ENCODE results near the gene ANO10. TPM values are rescaled to one million over a fixed set of nuclear protein-coding genes. Genes with fewer than 3 reads are reported as not detected.
A peak's percentile ranks its signal among the peaks of the same experiment; 100 is the strongest.
"Not testable (repeated sequence)": the region's sequence is repeated elsewhere in the genome, so short reads cannot be mapped to it uniquely, and the experiment has no call there.

ANO10 gene
- total RNA-seq, 2 experiments from 2014 or later = 9.5 to 12.9 TPM

GRCh38 chr3:43505351-43505750, 116.5 kb downstream of the ANO10 start:
- Mint-ChIP-seq H3K4me3 (no peak overlapping the region), H3K9me3 (ENCODE audit: insufficient read depth) (no peaks in the 10 kb centered on the region), H3K27ac (no peak overlapping the region), H3K36me3 (ENCODE audit: low read depth) (no peaks in the 10 kb centered on the region), H3K27me3 (ENCODE audit: low read depth) (no peaks in the 10 kb centered on the region), H3K4me1 (ENCODE audit: low read depth) (peaks cover 22% of the 10 kb centered on the region)
- CTCF ChIA-PET = interaction anchor here (4.0 kb wide), 1 partner anchor 159 kb away, joined by 25 read pairs; no protein-coding TSS in a partner anchor
- POLR2A ChIA-PET = no interaction called here
- ATAC-seq (peak; percentile 27), DNase-seq (no peak)

- no peaks in the 10 kb centered on the region for H3K9me3 Mint-ChIP-seq (ENCODE audit: insufficient read depth)
- H3K27ac Mint-ChIP-seq = no peak overlapping the region
- ATAC-seq (peak; percentile 65), DNase-seq (no peak)
- H3K36me3 Mint-ChIP-seq (ENCODE audit: low read depth) = no peaks in the 10 kb centered on the region
- CTCF ChIA-PET = interaction anchor here (0.7 to 4.9 kb wide), 38 partner anchors 9 to 561 kb away, joined by 3 to 63 read pairs (median 4); no protein-coding TSS in a partner anchor
- peaks cover 34% of the 10 kb centered on the region for H3K4me1 Mint-ChIP-seq (ENCODE audit: low read depth)
- H3K4me3 Mint-ChIP-seq = no peak overlapping the region
- H3K27me3 Mint-ChIP-seq (ENCODE audit: low read depth) = no peaks in the 10 kb centered on the region
- POLR2A ChIA-PET = interaction anchor here (0.6 kb wide), 1 partner anchor 35 kb away, joined by 3 read pairs; no protein-coding TSS in a partner anchor
Observed at GRCh38 chr3:43503067-43503728, 118.6 kb downstream of the ANO10 start.

- no peak overlapping the region for H3K27ac Mint-ChIP-seq
- DNase-seq (no peak), ATAC-seq (no peak)
- no peak overlapping the region for H3K4me3 Mint-ChIP-seq
- H3K27me3 Mint-ChIP-seq (ENCODE audit: low read depth) = no peaks in the 10 kb centered on the region
- peaks cover 29% of the 10 kb centered on the region for H3K4me1 Mint-ChIP-seq (ENCODE audit: low read depth)
- H3K9me3 Mint-ChIP-seq (ENCODE audit: insufficient read depth) = no peaks in the 10 kb centered on the region
- H3K36me3 Mint-ChIP-seq (ENCODE audit: low read depth) = no peaks in the 10 kb centered on the region
- ChIA-PET POLR2A (no interaction called here), CTCF (interaction anchor here (4.9 kb wide), 1 partner anchor 337 kb away, joined by 63 read pairs; no protein-coding TSS in a partner anchor)
Observed at GRCh38 chr3:43499256-43499655, 122.6 kb downstream of the ANO10 start.

GRCh38 chr3:43497905-43498365, 123.9 kb downstream of the ANO10 start:
- ChIA-PET CTCF (no interaction called here), POLR2A (interaction anchor here (0.5 kb wide), 1 partner anchor 40 kb away, joined by 3 read pairs; no protein-coding TSS in a partner anchor)
- Mint-ChIP-seq H3K36me3 (ENCODE audit: low read depth) (no peaks in the 10 kb centered on the region), H3K4me1 (ENCODE audit: low read depth) (peaks cover 27% of the 10 kb centered on the region), H3K27me3 (ENCODE audit: low read depth) (no peaks in the 10 kb centered on the region), H3K9me3 (ENCODE audit: insufficient read depth) (no peaks in the 10 kb centered on the region), H3K4me3 (no peak overlapping the region), H3K27ac (no peak overlapping the region)
- DNase-seq = no peak
- no peak for ATAC-seq

- ATAC-seq = no peak
- Mint-ChIP-seq H3K36me3 (ENCODE audit: low read depth) (peaks cover 2% of the 10 kb centered on the region), H3K4me1 (ENCODE audit: low read depth) (peaks cover 23% of the 10 kb centered on the region), H3K27me3 (ENCODE audit: low read depth) (no peaks in the 10 kb centered on the region), H3K27ac (no peak overlapping the region), H3K9me3 (ENCODE audit: insufficient read depth) (no peaks in the 10 kb centered on the region), H3K4me3 (no peak overlapping the region)
- POLR2A ChIA-PET = no interaction called here
- DNase-seq = no peak
- CTCF ChIA-PET = no interaction called here
Observed at GRCh38 chr3:43497422-43497821, 124.4 kb downstream of the ANO10 start.

- Mint-ChIP-seq H3K27ac (no peak overlapping the region), H3K27me3 (ENCODE audit: low read depth) (no peaks in the 10 kb centered on the region), H3K36me3 (ENCODE audit: low read depth) (peaks cover 3% of the 10 kb centered on the region), H3K4me1 (ENCODE audit: low read depth) (peaks cover 25% of the 10 kb centered on the region), H3K9me3 (ENCODE audit: insufficient read depth) (no peaks in the 10 kb centered on the region), H3K4me3 (no peak overlapping the region)
- ATAC-seq (no peak), DNase-seq (no peak)
- ChIA-PET CTCF (interaction anchor here (1.4 kb wide), 1 partner anchor 273 kb away, joined by 4 read pairs; no protein-coding TSS in a partner anchor), POLR2A (no interaction called here)
Observed at GRCh38 chr3:43496740-43497375, 125.0 kb downstream of the ANO10 start.

- H3K9me3 Mint-ChIP-seq (ENCODE audit: insufficient read depth); CTCF ChIA-PET; POLR2A ChIA-PET; DNase-seq; H3K27ac Mint-ChIP-seq; H3K4me3 Mint-ChIP-seq; H3K27me3 Mint-ChIP-seq (ENCODE audit: low read depth); H3K36me3 Mint-ChIP-seq (ENCODE audit: low read depth); ATAC-seq: not testable (repeated sequence)
- H3K4me1 Mint-ChIP-seq (ENCODE audit: low read depth) = peaks cover 15% of the 10 kb centered on the region
Observed at GRCh38 chr3:43492932-43493331, 128.9 kb downstream of the ANO10 start.

- DNase-seq; H3K9me3 Mint-ChIP-seq (ENCODE audit: insufficient read depth); H3K4me3 Mint-ChIP-seq; POLR2A ChIA-PET; H3K27me3 Mint-ChIP-seq (ENCODE audit: low read depth); ATAC-seq; H3K27ac Mint-ChIP-seq; H3K36me3 Mint-ChIP-seq (ENCODE audit: low read depth): not testable (repeated sequence)
- CTCF ChIA-PET = interaction anchor here (1.2 kb wide), 1 partner anchor 10 kb away, joined by 3 read pairs; no protein-coding TSS in a partner anchor
- H3K4me1 Mint-ChIP-seq (ENCODE audit: low read depth) = peaks cover 15% of the 10 kb centered on the region
Observed at GRCh38 chr3:43491807-43492206, 130.0 kb downstream of the ANO10 start.

- no peak overlapping the region for H3K27ac Mint-ChIP-seq
- H3K27me3 Mint-ChIP-seq (ENCODE audit: low read depth) = no peaks in the 10 kb centered on the region
- H3K9me3 Mint-ChIP-seq (ENCODE audit: insufficient read depth) = peaks cover under 1% of the 10 kb centered on the region
- peaks cover 15% of the 10 kb centered on the region for H3K4me1 Mint-ChIP-seq (ENCODE audit: low read depth)
- H3K36me3 Mint-ChIP-seq (ENCODE audit: low read depth) = peaks cover 3% of the 10 kb centered on the region
- no peak overlapping the region for H3K4me3 Mint-ChIP-seq
- ChIA-PET CTCF (interaction anchor here (1.2 kb wide), 1 partner anchor 11 kb away, joined by 3 read pairs; no protein-coding TSS in a partner anchor), POLR2A (no interaction called here)
- no peak for ATAC-seq
- DNase-seq = no peak
Observed at GRCh38 chr3:43490640-43491185, 131.1 kb downstream of the ANO10 start.

GRCh38 chr3:43489930-43490329, 131.9 kb downstream of the ANO10 start:
- ChIA-PET POLR2A (no interaction called here), CTCF (no interaction called here)
- no peaks in the 10 kb centered on the region for H3K27me3 Mint-ChIP-seq (ENCODE audit: low read depth)
- H3K27ac Mint-ChIP-seq = no peak overlapping the region
- H3K36me3 Mint-ChIP-seq (ENCODE audit: low read depth) = peaks cover 3% of the 10 kb centered on the region
- no peak overlapping the region for H3K4me3 Mint-ChIP-seq
- peaks cover 15% of the 10 kb centered on the region for H3K4me1 Mint-ChIP-seq (ENCODE audit: low read depth)
- H3K9me3 Mint-ChIP-seq (ENCODE audit: insufficient read depth) = peaks cover 6% of the 10 kb centered on the region
- DNase-seq = no peak
- ATAC-seq = no peak

- Mint-ChIP-seq H3K4me1 (ENCODE audit: low read depth) (peaks cover 11% of the 10 kb centered on the region), H3K4me3 (no peak overlapping the region), H3K27ac (no peak overlapping the region), H3K9me3 (ENCODE audit: insufficient read depth) (peaks cover 6% of the 10 kb centered on the region), H3K27me3 (ENCODE audit: low read depth) (no peaks in the 10 kb centered on the region), H3K36me3 (ENCODE audit: low read depth) (peaks cover 5% of the 10 kb centered on the region)
- no peak for DNase-seq
- ChIA-PET CTCF (no interaction called here), POLR2A (no interaction called here)
- no peak for ATAC-seq
Observed at GRCh38 chr3:43485931-43486330, 135.9 kb downstream of the ANO10 start.

GRCh38 chr3:43484926-43485488, 136.8 kb downstream of the ANO10 start:
- Mint-ChIP-seq H3K9me3 (ENCODE audit: insufficient read depth) (peaks cover 6% of the 10 kb centered on the region), H3K4me1 (ENCODE audit: low read depth) (peaks cover 9% of the 10 kb centered on the region), H3K27ac (no peak overlapping the region), H3K27me3 (ENCODE audit: low read depth) (no peaks in the 10 kb centered on the region), H3K4me3 (no peak overlapping the region), H3K36me3 (ENCODE audit: low read depth) (peaks cover 5% of the 10 kb centered on the region)
- ChIA-PET CTCF (no interaction called here), POLR2A (no interaction called here)
- ATAC-seq = no peak
- DNase-seq = no peak

All from activated CD8-positive, alpha-beta T cell treated with anti-CD3 and anti-CD28 coated beads, Interleukin-2, amount 10 ng/mL, durations not matched to agents 7 days and 5 days (primary cell).